ENCODE results near the gene ESR1.
"Not testable (repeated sequence)": the region's sequence is repeated elsewhere in the genome, so short reads cannot be mapped to it uniquely, and the experiment has no call there.

ESR1 gene

GRCh38 chr6:151899796-151900195, 92.3 kb downstream of the ESR1 start:
- not testable (repeated sequence) for ATAC-seq

GRCh38 chr6:151900256-151900655, 92.8 kb downstream of the ESR1 start:
- ATAC-seq = no peak

GRCh38 chr6:151901009-151901411, 93.5 kb downstream of the ESR1 start:
- no peak for ATAC-seq

- ATAC-seq = no peak
These were observed 97.1 kb downstream of the ESR1 start for GRCh38 chr6:151904631-151905030.

GRCh38 chr6:151905072-151905471, 97.6 kb downstream of the ESR1 start:
- no peak for ATAC-seq

GRCh38 chr6:151905854-151906253, 98.4 kb downstream of the ESR1 start:
- no peak for ATAC-seq

- no peak for ATAC-seq
These were observed 103.9 kb downstream of the ESR1 start for GRCh38 chr6:151911401-151911800.

- no peak for ATAC-seq
These were observed 107.0 kb downstream of the ESR1 start for GRCh38 chr6:151914484-151914883.

- ATAC-seq = no peak
These were observed 108.6 kb downstream of the ESR1 start for GRCh38 chr6:151916075-151916474.

GRCh38 chr6:151916680-151917164, 109.2 kb downstream of the ESR1 start:
- no peak for ATAC-seq

- no peak for ATAC-seq
These were observed 110.2 kb downstream of the ESR1 start for GRCh38 chr6:151917531-151918329.

- no peak for ATAC-seq
These were observed 132.8 kb downstream of the ESR1 start for GRCh38 chr6:151940307-151940706.

GRCh38 chr6:151948002-151948743, 140.7 kb downstream of the ESR1 start:
- ATAC-seq = no peak

- no peak for ATAC-seq
These were observed 150.8 kb downstream of the ESR1 start for GRCh38 chr6:151958332-151958731.

GRCh38 chr6:151959086-151959485, 151.6 kb downstream of the ESR1 start:
- no peak for ATAC-seq

- no peak for ATAC-seq
These were observed 154.3 kb downstream of the ESR1 start for GRCh38 chr6:151961809-151962208.

- ATAC-seq = no peak
These were observed 154.9 kb downstream of the ESR1 start for GRCh38 chr6:151962246-151962846.

GRCh38 chr6:151963001-151963400, 155.5 kb downstream of the ESR1 start:
- no peak for ATAC-seq

GRCh38 chr6:151964412-151964811, 156.9 kb downstream of the ESR1 start:
- ATAC-seq = not testable (repeated sequence)

GRCh38 chr6:151974061-151974617, 166.7 kb downstream of the ESR1 start:
- ATAC-seq = no peak

GRCh38 chr6:151975795-151976194, 168.3 kb downstream of the ESR1 start:
- no peak for ATAC-seq

- ATAC-seq = not testable (repeated sequence)
These were observed 180.7 kb downstream of the ESR1 start for GRCh38 chr6:151988199-151988598.

- no peak for ATAC-seq
These were observed 184.6 kb downstream of the ESR1 start for GRCh38 chr6:151992091-151992490.

All from activated CD4-positive, CD25-positive, alpha-beta regulatory T cell treated with anti-CD3 and anti-CD28 coated beads, Interleukin-2, amount 50 U/mL, for 24 hours (primary cell).